Activated CD8-positive, alpha-beta memory T cell treated with anti-CD3 and anti-CD28 coated beads, Interleukin-2, amount 50 U/mL, for 1 hour (primary cell): Measurements from ENCODE around the gene ARHGEF10L.

Experiments used
- DNase-seq: peaks from one replicate; pipeline ENCODE4 v3.0.0-alpha.2; 2020; ENCODE audit errors: extremely low read depth

ARHGEF10L gene

DNA sequence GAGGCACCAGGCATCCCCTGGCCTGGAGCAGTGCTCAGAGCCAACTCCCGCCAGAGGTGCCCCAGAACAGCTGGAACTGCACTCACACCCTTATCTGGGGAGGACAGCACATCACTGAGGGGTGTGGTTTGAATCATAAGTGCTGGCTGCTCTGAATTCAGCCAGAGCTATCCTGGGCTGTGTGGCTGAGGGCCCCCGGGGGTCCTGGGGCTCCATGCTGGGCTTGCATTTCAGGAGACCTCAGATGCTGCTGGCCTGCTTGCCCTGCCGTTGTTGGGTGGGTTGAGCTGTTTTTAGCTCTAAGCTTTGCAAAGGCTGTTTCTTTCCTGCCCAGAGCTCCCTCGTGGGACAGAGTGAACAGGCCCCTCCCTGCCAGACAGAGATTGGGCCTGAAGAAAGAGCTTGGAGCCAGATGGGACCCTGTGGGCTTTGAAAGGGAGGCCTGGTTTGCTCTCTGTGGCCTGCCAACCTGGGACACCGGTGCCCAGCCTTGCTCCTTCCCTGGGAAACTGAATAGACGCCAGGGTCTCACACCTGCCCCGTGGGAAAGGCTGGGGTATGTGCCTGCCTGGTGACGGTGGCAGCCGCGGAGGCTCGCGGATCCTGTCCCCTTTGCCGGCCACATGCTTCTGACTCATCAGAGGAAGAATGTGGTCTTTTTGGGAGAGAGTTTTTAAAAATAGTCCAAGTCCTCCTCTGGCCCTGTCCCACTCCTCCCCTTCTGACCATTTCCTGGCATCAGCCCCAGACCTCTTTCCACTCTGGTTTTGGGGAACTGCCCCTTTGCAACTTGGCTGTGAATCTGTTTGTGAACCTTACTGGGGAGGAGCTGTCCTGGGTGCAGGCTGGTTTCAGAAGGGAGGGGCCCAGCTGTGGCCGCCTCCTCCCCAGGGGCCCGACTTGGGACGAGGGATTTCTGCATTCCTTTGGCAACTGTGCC lies 30.0 kb downstream of the ARHGEF10L start:
- DNase-seq: no peak

DNA sequence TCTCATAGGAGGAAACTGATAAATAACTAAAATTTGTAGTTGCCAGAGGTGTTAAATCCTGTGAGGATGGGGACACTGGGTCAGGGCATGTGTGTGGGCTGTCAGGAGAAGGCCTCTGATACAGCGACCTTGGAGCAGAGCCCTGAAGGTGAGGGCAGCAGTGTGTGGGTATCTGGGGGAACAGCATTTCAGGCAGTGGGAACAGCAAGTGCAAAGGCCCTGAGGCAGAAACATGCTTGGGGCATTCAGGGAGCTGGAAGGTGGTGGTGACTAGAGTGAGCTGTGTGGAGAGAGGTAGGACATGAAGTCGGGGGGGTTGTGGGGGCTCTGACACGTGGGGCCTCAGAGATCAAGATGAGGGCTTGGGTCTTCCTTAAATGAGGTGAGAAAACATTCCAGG lies 30.7 kb downstream of the ARHGEF10L start:
- DNase-seq: no peak

DNA sequence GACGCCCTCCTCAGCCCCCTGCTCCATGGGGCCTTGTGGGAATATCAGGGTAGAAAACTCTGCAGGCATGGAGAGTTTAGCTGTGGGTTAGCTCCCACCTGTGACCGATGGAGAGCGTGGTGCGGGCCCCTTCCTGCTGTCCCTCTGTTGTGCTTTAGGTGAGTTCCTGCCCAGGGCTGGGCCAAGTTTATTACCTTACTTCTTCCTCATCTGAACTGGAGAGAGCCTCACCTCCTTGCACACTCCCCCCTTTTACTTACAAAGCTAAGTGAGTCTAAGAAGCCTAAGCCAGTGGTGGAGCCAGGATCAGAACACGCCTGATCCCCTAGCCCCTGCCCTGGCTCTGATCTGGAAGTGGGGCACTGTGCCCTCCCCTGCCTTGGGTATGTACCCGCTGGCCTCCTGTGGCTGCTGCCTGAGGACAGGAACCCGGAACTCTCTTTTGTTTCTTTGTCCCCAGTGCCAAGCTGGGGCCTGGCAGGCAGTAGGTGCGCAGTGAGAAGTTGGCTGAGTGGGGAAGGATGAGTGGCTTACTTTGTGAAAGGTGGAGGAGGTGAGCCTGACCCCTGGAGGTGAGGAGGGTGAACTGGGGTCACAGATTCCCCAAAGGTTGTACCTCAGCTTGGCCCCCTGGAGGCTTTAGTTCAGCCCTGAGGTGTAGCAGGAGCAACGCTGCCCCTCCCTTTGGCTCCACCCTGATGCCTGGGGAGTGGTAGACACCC lies 32.9 kb downstream of the ARHGEF10L start:
- no peak for DNase-seq

DNA sequence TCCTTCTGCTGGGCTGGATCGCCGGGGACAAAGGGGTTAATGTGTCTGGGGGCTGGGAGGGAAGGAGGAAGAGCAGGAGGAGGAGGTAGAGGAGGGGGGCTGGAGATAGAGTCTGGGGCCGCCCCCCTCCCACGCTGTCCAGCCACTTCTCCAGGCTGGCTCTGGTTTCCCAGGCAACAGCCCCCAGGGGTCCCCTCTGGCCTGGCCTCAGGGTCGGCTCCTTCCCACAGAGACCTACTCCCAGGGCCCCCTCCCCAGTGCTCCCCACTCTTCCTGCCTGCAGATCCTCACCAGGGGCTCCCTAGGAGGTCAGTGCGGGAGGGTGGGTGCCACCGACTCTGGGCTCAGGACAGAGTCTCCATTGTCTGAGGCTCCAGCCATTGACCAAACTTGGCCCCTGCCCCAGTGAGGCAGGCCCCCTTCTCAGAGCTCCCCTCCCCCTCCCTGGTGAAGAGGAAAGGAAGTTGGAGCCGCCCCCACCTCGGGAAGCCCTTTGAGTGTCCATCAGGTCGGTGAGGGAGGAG lies 34.1 kb downstream of the ARHGEF10L start:
- no peak for DNase-seq

DNA sequence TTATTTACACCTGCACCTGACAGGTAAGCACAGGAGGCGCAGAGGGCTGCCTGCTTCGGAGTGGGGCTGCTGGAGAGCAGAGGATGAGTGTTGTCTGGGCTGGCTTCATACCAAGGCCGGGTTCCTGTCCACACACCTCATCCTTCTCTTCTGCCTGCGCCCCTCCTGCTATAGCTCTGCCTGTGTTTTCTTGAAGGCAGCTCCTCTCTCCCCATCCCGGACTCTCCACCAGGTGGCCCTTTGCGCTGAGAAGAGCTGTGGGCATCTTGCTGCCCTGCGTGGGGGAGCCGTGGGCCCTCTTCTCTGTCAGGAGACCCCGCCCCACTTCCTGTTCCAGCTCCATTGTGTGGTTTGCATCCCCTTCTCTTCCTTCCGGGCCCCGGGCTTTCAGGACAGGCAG lies 35.0 kb downstream of the ARHGEF10L start:
- no peak for DNase-seq

DNA sequence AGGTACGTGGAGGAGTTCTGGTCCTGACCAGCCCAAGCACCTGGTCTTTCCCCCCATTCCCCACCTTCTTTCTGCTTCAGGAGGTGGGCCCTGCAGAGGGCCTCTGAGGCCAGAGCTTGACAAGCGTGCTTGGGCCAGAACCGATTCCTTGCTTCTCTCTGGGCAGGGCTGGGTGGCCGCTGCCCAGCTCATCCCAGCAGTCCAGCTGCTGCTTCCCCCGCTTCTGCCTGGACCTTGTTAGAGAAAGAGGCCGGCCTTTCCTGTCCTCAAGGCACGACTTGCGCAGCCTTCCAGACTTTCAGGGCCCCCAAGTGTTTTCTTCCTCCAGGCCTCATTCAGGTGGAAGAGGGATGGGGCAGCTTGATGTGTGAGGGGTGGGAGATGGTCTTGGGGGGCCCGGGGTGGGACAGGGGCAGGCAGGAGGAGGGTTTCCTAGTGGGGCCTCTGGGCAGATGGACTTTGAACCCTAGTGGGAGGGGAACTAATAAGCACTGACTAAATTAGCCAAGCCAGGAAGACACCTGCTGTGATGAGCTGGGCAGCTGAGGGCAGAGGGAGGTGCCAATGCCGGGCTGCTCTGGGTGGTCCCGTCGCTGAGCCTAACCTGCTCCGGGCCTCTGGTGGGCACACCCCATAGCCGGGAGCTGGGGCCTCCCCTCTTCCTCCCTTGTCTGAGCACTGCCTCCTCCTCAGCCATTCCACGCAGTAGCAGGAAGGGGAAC lies 36.5 kb downstream of the ARHGEF10L start:
- no peak for DNase-seq

DNA sequence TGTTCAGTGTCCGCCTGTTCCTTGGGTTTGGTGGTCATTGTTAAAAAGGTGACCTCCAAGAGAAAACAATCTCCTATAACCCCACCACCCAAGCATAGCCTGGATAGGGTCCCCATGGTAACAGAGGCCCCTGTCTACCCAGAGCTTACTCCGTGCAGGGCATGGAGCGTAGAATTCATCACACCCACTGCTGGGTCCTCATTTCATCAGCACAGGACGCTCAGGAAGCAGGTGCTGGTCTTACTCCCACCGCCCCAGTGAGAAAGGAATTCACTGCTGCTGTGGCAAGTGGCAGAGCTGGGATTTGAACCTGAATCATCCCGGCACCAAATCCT lies 37.0 kb downstream of the ARHGEF10L start:
- DNase-seq: no peak

DNA sequence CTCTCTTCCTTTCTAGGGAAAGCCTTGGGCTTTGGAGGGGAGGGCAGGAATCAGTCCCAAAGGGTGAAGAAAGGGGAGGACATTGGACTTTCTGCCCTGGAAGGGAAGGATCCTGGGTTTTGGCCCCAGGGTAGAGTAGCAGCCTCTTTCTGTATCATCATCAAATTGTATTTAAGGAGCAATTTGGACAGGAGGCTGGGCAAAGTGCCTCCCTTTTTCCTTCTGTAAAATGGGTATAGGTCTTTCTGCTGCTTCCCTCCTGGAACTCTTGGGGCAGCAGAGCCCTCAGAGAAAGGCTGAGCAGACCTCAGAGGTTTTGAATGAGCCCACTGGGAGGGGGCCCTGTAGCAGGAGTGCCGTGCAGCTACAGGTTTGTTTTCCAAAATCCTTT lies 38.4 kb downstream of the ARHGEF10L start:
- no peak for DNase-seq

DNA sequence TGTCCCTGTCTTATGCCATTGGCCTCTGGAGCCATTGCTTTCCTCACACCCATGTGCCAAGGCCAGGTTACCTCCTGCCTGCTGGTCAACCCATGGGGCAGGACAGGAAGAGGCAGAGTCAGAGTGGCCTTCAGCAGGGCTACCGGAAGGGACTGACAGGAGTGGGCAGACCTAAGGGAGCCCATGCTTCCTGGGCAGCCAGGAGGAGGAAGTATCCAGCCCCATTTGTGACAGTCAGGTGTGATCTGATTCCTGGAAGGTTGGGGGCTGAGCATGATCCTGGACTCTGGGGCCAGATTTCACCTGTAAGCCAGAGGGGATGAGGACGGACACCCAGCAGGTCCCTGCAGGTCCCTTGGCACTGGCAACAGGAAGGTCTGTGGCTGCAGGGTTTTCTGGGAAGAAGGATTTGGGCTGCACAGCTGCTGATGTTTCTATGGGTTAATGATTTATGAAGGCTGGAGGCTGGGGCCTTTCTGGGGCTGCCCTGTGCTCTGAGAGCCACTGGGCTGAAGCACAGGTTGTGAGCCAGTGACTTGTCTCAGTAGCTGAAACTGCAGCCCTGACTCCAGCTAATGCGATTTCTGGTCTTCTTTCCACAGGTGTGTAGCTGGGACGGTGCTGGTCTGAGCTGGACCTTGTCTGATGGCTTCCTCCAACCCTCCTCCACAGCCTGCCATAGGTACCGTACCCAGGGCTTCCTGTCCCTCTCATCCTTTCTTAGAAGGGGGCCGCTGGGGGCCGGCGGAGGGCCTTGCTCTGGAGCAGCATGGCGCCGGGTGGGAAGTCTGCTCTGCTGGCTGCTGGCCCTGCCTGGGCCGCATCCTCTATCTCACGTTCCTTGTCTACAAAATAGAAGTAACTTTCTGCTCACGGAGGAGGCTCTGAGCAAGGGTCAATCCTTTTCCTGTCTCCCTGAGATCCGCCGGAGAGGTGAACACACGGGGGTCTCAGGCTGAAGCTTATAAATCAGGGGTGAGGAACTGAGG lies 40.7 kb downstream of the ARHGEF10L start:
- DNase-seq: no peak

DNA sequence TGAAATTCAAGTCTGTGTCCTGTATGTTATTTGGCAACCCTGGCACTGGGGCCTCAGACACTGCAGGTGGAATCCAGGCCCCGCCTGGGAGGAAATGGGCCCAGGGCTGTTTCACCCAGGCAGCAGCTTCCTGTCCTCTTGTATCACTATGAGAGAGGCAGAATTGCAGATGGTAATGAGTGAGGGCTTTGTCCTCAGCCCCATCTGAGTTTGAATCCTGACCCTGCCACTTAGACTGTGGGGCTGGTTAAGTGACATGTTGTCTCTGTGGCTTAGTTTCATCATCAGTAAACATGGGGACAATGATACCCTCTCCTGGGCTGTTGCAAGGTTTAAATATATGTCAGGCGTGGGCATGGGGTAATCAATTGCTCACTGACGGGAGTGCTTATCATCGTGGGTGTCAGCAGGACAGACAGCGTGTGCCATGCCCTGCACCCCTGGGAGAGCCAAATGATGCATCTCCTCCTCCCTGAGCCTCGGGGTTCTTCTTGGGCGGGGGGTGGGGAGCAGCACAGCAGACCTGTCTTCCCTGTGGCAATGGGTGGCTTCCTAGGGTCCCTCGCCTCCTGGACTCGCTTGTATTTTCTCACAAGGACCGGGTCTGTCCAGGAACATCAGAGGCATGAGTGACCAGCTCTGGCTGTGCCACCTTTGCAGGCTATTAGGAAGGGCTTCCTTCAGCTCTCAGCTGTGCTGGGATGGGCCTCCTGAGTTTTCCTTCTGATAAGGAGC lies 42.1 kb downstream of the ARHGEF10L start:
- no peak for DNase-seq

DNA sequence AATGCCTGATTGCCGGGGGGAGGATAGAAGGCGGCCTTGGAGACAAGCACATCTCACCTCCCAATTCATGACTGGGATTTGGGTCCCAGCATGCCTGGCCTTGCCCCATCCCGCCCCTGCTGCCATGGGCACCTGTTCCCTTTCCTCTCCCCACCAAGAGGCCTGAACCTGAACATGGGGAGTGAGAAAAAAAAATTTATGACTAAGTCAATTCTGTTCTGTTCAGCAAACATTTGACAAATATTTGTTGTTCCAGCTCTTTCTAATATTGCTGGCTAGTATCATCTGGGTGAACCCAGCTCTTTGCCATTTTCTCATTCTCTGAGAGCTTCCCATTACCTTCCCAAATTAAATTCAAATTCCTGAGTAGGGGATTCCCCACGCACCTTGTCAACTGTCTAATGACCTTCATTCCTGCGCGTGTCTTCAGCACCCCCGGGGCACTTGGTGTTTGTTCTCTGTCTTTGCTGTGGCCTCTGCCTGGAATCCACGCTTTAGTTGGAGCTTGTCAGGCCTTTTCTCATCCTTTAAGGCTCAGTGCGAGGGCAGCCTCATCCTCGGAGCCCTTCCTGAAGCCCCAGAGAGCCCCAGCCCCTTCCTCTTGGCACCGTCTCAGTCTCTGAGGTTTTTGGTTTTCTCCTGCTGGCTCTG lies 42.8 kb downstream of the ARHGEF10L start:
- no peak for DNase-seq

DNA sequence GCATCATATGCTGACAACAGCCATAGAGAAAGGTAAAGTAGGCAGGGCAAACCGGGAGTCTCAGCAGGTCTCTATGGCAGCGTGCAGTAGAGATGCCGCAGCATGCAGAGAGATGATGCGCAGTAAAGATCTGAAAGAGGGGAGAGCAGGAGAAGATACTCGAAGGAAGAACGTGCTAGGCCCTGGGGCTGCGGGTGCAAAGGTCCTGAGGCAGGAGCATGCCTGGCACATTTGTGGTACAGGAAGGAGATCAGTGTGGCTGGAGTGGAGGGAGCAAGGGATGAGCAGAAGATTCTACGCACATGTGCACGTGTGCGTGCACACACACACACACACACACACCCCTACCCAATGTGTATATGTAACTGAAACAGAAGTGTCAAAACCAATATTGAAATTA lies 45.0 kb downstream of the ARHGEF10L start:
- no peak for DNase-seq

DNA sequence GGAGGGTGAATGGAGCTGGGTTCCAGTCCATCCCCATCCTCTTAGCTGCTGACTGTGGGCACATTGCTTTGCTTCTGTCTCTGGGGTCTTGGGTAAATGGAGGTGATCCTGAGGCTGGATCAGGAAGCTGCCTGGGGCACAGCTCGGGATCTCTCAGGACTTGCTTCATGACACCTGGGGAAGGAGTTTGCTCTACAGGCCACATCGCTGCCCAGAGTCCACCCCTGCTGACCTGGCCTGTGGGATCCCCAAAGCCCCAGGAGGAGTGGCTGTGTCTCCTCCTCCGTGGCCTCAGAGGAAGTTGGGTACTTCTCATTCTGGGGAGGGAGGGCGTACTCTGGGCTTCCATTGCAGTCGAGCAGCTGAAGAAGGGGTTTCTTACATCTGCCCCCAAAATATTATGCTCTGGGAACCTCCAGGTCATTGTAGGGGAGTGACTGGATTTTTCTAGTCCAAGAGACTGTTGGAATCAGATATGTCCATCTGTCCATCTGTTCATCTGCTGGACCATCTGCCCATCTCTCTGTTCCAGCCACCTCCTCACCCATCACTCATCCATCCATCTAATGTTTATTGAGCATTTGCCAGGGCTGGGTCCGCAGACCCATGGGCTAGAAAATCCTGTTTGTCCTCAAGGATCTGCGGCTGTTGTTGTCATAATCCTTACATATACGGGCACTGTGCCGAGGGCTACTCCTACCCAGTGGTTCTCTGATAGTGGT lies 45.9 kb downstream of the ARHGEF10L start:
- no peak for DNase-seq

DNA sequence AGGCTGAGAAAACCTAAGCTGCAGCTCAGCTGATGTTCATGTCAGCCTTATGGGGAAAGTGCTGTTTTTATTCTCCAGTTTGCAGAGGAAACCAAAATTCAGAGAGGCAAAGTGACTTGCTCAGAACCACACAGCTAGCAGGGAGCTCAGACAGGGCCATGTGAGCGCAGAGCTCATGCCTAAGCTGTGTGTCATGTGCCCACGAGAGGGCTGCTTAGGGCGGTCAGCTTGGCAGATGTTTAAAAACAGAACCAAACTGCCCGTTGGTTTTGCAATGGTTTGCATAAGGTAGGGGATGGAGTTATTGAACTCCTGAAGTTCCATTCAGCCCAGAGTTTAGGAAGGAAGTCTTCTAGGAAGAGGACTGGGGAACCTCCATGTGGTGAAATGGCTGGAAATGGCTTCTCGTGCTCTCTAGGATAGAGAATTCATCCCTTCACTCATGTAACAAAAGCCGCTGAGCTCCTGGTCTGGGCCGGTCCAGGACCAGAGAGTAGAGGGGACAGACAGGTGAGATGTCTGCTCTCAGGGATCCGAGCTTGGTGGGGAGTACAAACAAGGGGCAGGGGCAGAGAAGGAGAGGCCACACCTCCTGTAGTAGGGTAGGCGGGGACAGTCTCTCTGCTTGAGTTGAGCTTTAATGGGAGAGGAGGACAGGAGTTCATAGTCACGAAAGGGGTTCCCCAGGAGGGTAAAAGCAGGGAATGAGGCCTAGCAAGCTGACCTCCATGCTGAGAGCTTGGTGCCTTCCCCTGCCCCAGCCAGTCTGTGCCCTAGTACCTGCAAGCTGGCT lies 46.9 kb downstream of the ARHGEF10L start:
- DNase-seq: no peak

DNA sequence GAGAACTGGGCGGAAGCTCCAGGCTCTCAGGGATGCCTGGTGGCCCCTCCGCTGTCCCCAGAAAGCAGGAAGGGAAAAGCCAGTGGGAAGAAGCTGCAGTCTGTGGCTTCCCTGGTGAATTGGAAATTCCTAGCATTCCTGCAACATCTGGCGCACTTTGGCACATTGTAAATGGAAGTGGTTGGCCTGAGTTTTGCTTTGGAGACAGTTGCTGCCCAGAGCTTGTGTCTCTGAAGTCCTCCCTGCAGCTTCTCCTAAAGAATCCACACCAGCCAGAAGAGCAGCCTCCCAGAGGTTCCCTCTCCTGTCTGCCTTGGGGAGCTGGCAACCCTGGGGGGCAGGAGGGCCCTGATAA lies 48.2 kb downstream of the ARHGEF10L start:
- no peak for DNase-seq

DNA sequence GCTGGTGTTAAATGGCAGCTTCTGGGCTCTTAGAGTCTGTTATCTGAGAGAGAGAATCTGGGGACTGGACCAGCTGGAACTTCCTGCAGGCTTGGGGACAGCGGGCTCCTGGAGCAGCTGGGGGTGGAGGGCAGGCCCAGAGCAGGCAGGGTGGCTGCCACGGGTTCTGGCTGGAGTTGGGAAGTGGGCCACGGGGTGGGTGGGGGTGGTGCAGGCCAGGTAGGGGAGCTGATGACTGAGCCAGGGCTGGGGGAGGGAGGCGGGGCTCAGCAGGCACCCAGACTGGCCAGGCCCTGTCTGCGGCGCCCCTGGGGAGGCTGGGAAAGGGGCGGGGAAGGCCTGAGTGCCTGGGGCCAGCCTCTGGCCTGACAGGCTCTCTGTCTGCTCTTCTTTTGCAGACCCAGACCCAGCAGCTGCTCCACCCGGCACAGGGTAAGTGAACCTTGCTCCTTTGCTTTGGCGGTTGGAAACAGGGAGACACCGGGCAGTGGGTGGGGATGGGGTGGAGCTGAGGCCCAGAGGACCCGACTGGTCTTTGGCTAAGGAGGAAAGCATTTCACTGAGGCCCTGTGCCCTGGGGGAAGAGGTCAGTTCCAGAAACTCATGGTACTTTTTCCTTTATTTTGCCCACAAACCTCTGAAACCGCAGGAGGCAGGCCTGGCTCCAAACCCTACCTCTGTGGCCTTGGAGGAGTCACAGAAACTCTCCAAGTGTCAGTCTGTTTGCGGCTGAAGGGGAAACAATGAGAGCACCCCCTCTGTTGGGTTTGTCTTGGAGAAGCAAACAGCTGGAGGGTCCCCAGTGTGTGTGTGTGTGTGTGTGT lies 48.8 kb downstream of the ARHGEF10L start:
- DNase-seq: no peak

DNA sequence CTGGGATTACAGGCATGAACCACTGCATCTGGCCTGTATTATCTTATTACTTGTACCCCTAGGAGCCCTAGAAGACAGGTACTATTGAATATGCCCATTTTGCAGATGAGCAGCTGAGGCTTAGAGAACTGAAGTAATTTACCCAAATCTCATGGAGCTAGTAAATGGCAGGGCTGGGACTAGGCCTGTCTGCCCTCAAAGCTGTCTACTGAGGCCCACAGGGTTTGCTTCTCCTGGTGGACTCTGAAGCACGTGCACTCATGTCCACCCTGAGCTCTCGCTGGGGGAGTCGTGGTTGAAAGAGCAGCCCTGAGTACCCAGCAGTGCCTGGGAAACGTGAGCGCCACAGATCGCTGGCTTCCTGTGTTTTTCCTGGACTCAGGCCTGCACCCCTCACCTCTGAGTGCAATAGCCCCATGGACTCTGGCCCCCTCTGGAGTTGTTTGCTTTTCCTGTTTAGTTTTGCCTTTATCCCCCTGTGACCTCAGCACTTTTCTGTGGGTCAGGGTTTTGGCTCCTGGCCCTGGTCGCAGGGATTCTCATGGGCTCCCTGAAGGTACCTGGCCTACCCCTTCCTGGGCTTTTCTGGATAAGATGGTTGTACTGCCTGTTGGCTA lies 52.4 kb downstream of the ARHGEF10L start:
- no peak for DNase-seq
